Cardiac muscle cell (in vitro differentiated cells and primary cell): ENCODE data around the gene MT1E. TPM values are rescaled to one million over a fixed set of nuclear protein-coding genes. Genes with fewer than 3 reads are reported as not detected.
"Not testable (repeated sequence)": the region's sequence is repeated elsewhere in the genome, so short reads cannot be mapped to it uniquely, and the experiment has no call there.

Experiments
- DNase-seq, 2 donors: peaks; one replicate each; pipeline versions ENCODE4 v3.0.0 to v3.0.0-alpha.2; 2010 to 2017; ENCODE audit warnings: low read depth in 1 of 2, low spot score in 1 of 2
- H3K27ac ChIP-seq: fragments of 200-600 bp; sonication (generic); 2 replicates; pipeline ENCODE4 v1.5.1; 2016
- H3K27me3 ChIP-seq: fragments of 200-600 bp; sonication (generic); 2 replicates; pipeline ENCODE4 v1.6.0; 2016; ENCODE audit warnings: control low read depth
- H3K36me3 ChIP-seq: fragments of 200-600 bp; sonication (generic); 2 replicates; pipeline ENCODE4 v1.5.1; 2016; ENCODE audit warnings: control low read depth
- H3K4me1 ChIP-seq: fragments of 200-600 bp; sonication (generic); 2 replicates; pipeline ENCODE4 v1.8.1; 2017; ENCODE audit warnings: low read depth, mild to moderate bottlenecking, mixed run types
- H3K4me3 ChIP-seq: fragments of 200-600 bp; sonication (generic); 2 replicates; pipeline ENCODE4 v1.5.1; 2016; ENCODE audit warnings: mild to moderate bottlenecking
- H3K9me3 ChIP-seq: fragments of 200-600 bp; sonication (generic); 2 replicates; pipeline ENCODE4 v1.5.1; 2017; ENCODE audit warnings: low read depth, mild to moderate bottlenecking, control low read depth
- polyA plus RNA-seq: library from polyadenylated mRNA; unstranded; fragments of >200 nt; fragmentation: Nextera tagmentation; extraction: Ambion mirVana; gene quantifications from 2 replicates; pipeline ENCODE4 v1.2.1, GENCODE V29; 2016
- total RNA-seq: library from RNA; depleted of rRNA; stranded (reverse); fragments of >200 nt; gene quantifications from 2 replicates; pipeline ENCODE4 v1.2.3, GENCODE V29; 2016
- TF ChIP-seq, protein P1 (sequence below): IDR thresholded peaks from 2 replicates; pipeline ENCODE4 v1.5.1; 2012; ENCODE audit warnings: low read depth, mild to moderate bottlenecking, low read length

Gene MT1E
- total and polyA plus RNA-seq, 2 experiments from 2014 or later = 3.6 to 4.7 TPM

DNA sequence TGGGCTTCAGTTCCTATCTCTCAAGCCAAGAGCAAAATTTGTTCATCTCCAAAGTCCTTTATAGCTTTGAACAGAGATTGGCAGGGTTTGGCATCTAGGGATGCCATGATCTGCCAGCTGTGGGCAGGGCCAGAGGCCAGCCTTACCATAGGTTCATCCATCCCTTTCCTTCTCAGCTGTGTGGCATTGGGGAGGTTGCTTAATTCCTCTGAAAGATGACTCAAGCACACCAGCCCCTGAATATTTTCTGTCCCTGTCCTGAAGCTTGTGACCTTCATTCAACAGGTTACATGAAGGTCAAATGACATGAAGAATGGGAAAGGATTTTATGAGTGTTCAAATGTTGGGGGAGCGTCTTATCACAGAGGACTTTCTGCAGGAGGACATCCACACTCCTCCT lies 38.9 kb downstream of the MT1E start:
- no peak for DNase-seq
- H3K27ac ChIP-seq = no peak overlapping the region
- H3K4me3 ChIP-seq = no peak overlapping the region
- TF ChIP-seq, protein P1, sequence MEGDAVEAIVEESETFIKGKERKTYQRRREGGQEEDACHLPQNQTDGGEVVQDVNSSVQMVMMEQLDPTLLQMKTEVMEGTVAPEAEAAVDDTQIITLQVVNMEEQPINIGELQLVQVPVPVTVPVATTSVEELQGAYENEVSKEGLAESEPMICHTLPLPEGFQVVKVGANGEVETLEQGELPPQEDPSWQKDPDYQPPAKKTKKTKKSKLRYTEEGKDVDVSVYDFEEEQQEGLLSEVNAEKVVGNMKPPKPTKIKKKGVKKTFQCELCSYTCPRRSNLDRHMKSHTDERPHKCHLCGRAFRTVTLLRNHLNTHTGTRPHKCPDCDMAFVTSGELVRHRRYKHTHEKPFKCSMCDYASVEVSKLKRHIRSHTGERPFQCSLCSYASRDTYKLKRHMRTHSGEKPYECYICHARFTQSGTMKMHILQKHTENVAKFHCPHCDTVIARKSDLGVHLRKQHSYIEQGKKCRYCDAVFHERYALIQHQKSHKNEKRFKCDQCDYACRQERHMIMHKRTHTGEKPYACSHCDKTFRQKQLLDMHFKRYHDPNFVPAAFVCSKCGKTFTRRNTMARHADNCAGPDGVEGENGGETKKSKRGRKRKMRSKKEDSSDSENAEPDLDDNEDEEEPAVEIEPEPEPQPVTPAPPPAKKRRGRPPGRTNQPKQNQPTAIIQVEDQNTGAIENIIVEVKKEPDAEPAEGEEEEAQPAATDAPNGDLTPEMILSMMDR = no peak
- H3K4me1 ChIP-seq = peaks cover 3% of the 10 kb centered on the region
- H3K36me3 ChIP-seq = no peaks in the 10 kb centered on the region
- no peaks in the 10 kb centered on the region for H3K9me3 ChIP-seq
- H3K27me3 ChIP-seq = peaks cover 100% of the 10 kb centered on the region

DNA sequence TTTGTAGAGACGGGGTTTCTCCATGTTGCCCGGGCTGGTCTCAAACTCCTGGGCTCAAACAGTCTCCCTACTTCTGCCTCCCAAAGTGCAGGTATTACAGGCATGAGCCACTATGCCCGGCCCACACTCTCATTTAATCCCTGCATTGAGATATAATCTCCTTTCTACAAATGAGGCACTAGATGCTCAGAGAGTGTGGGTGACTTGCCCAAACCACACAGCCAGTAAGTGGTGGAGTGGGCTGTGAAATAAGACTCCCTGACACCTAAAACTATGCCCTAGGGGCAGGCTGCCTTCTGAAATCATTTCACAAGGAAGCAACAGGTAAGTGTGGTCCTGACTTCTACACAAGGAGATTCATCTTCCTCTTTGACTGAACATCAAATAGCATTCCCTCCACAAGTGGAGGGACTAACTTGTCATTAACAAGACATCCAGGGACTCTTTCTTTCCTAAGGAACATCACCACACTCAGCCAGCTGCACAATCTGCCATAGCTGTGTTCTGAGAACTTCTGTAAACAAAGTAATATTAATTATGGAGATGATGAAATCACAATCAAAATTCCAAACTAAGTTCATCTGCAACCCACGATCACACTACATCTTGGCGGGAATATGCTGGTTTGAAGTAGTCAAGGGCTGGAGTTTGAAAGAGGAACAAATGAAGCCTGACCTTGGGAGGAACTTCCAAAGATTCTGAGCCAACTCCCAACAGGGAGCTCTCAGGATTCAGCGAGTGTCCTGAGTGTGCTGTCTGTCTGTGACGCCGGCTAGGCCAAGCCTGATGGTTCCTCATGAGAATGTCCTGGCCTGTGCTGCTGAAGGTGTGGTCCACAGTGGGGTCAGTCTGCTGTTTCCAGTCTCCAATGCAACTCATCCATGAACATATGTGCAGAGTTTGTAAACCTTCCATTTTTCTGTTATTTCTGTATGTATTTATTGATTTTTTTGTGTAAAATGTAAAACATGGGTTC lies 40.0 kb downstream of the MT1E start:
- not testable (repeated sequence) for H3K4me3 ChIP-seq, H3K4me1 ChIP-seq, H3K36me3 ChIP-seq, H3K27ac ChIP-seq, H3K9me3 ChIP-seq, DNase-seq
- peaks cover 100% of the 10 kb centered on the region for H3K27me3 ChIP-seq

DNA sequence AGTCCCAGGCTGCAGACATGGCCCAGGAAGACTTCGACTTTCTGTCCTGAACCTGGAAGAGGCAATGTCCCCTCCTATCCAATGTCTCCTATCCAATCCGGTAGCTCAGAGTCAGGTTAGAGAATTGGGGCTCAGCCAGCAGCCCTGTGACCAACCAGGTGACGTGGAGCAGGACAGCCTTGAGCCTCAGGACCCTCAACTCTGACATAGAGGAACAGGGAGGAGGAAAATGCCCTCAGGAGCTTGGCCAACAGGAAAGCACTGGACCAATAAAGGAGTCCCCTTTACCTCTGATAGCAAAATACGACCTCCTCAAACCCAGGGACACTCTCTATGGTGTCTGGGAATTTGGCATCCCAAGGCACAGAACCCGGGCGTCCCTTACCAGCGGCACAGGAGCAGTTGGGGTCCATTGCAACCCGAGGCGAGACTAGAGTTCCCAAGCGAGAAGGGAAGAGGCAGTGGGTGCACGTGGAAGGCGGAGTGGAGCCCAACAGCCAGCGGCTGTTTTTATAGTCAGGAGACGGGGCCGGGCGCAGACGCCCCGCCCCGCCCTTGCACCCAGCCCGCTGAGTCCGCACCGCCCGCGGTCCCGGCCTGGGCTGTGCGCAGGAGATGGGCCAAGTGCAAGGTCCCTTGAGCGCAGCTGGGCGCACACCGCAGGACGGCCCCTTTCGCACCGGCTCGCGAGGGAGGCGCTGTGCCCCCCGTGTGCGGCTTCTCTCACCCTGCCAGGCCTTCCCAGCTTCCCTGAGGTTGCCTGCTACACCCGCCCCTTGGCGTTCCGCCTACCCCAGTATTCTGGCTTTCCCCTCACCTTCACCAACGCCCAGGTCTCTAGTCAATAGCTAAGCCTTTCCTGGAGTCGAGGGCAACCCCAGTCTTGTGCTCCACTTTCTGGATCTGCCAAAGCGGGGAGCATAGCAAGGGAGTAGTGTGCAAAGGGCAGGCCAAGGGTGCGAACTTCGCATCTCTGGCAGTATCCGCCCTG lies 42.3 kb downstream of the MT1E start, which contains the start of gene MT1G:
TSS of gene MT1G (minus strand) at position 485 of the 991 bp plus-strand sequence. CDS start at position 413, 72 bp downstream.
- TF ChIP-seq, protein P1 = no peak
- H3K36me3 ChIP-seq = no peaks in the 10 kb centered on the region
- peaks cover 100% of the 10 kb centered on the region for H3K27me3 ChIP-seq
- peaks cover 1% of the 10 kb centered on the region for H3K4me1 ChIP-seq
- no peak within 1 kb of the TSS for H3K4me3 ChIP-seq
- H3K9me3 ChIP-seq = no peaks in the 10 kb centered on the region
- H3K27ac ChIP-seq = no peak within 1 kb of the TSS
- DNase-seq = peak; percentile 35 to 56

DNA sequence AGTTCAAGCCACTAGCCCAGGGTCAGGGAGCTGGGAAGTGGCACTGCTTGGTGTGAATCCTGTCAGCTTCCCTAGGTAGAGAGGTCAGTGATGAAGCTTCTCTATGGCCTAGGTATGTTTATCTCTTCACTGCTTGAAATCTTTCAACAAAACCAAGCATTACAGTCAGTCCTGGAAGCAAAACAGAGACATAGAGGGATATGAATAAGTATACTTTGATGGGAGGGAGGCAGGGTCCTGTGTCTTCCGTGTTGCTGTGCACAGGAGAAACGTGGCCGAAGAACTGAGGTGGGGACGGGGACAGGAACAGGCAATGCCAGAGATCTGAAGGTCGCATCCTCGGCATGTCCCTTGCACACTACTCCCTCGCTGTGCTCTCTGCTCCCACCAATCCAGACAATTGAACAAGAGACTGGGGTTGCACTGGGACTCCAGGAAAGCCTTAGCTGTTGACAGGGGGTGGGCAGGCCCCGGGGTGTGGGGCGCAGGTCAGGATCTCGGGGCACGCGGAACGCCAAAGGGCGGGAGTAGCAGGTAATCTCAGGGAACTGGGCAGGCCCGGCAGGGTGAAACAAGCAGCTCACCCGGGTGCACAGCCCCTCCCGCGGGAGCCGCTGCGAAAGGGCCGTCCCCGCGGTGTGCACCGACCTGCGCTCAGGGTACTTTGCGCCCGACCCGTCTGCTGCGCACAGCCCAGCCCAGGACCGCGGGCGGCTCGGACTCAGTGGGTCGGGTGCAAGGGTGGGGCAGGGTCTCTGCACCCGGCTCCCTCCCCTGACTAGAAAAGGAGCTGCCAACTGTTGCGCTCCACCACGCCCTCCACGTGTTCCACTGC lies 43.6 kb downstream of the MT1E start, which contains the start of gene MT1H:
TSS of gene MT1H (plus strand) at position 810 of the 835 bp plus-strand sequence. CDS start 71 bp downstream, outside the sequence.
- no peak for DNase-seq

More for the DNA sequence above, 43.6 kb downstream of the MT1E start, which contains the start of gene MT1H:
- Histone ChIP-seq H3K4me1 (no peaks in the 10 kb centered on the region), H3K4me3 (no peak within 1 kb of the TSS), H3K9me3 (no peaks in the 10 kb centered on the region), H3K36me3 (no peaks in the 10 kb centered on the region), H3K27ac (no peak within 1 kb of the TSS), H3K27me3 (peaks cover 100% of the 10 kb centered on the region)
- TF ChIP-seq, protein P1 = no peak
